Loucy (cell line): Measurements from ENCODE around the gene IRF9.

ENCODE experiments used
- H2AFZ ChIP-seq: fragments of 200-600 bp; sonication (generic); 2 replicates; pipeline ENCODE4 v1.6.0; 2016; ENCODE audit warnings: antibody characterized with exemption, mild to moderate bottlenecking, low read length, moderate library complexity
- H3F3A ChIP-seq: fragments of 200-600 bp; 2 replicates; pipeline ENCODE4 v1.6.0; 2016; ENCODE audit warnings: antibody characterized with exemption, low read depth, mild to moderate bottlenecking
- H3K27me3 ChIP-seq: fragments of 200-600 bp; sonication (generic); 2 replicates; pipeline ENCODE4 v1.6.1; 2014; ENCODE audit warnings: low read length, mild to moderate bottlenecking; ENCODE audit not compliant: insufficient read depth, poor library complexity, severe bottlenecking
- H3K36me3 ChIP-seq: fragments of 200-600 bp; sonication (generic); 2 replicates; pipeline ENCODE4 v1.6.1; 2016; ENCODE audit warnings: low read length; ENCODE audit not compliant: insufficient read depth
- H3K4me1 ChIP-seq: fragments of 200-600 bp; sonication (generic); 2 replicates; pipeline ENCODE4 v1.5.1; 2014; ENCODE audit warnings: low read length, mild to moderate bottlenecking; ENCODE audit not compliant: insufficient read depth, poor library complexity, severe bottlenecking
- H3K4me2 ChIP-seq: fragments of 200-600 bp; sonication (generic); 2 replicates; pipeline ENCODE4 v1.6.0; 2014; ENCODE audit warnings: antibody characterized with exemption, low read length, low read depth, mild to moderate bottlenecking; ENCODE audit not compliant: poor library complexity, severe bottlenecking
- H3K4me3 ChIP-seq: fragments of 200-600 bp; sonication (generic); 2 replicates; pipeline ENCODE4 v1.5.1; 2014; ENCODE audit warnings: low read length, mild to moderate bottlenecking, mixed read lengths; ENCODE audit not compliant: poor library complexity, severe bottlenecking
- H3K79me2 ChIP-seq: fragments of 200-600 bp; sonication (generic); 2 replicates; pipeline ENCODE4 v1.6.1; 2014; ENCODE audit warnings: low read length; ENCODE audit not compliant: insufficient read depth
- H3K9ac ChIP-seq: fragments of 200-600 bp; sonication (generic); 2 replicates; pipeline ENCODE4 v1.6.0; 2014; ENCODE audit warnings: mild to moderate bottlenecking, low read depth, low read length, moderate library complexity; ENCODE audit not compliant: poor library complexity, severe bottlenecking
- H3K9me2 ChIP-seq: fragments of 200-600 bp; sonication (generic); replicated peaks from 2 replicates; pipeline ENCODE4 v1.6.1; 2016; ENCODE audit warnings: low read depth, low read length, mixed read lengths
- H3K9me3 ChIP-seq: fragments of 200-600 bp; sonication (generic); 2 replicates; pipeline ENCODE4 v1.6.1; 2014; ENCODE audit warnings: mild to moderate bottlenecking, antibody characterized with exemption, low read length, low read depth; ENCODE audit not compliant: insufficient read depth
- H4K20me1 ChIP-seq: fragments of 200-600 bp; sonication (generic); 2 replicates; pipeline ENCODE4 v1.6.0; 2014; ENCODE audit warnings: antibody characterized with exemption, low read length, mild to moderate bottlenecking; ENCODE audit not compliant: insufficient read depth, poor library complexity, severe bottlenecking
- CTCF ChIP-seq: fragments of 200-600 bp; sonication (generic); conservative IDR thresholded peaks from 2 replicates; pipeline ENCODE4 v1.5.1; 2014; ENCODE audit warnings: mild to moderate bottlenecking, antibody characterized with exemption, low read length
- EZH2phosphoT487 ChIP-seq: fragments of 200-600 bp; IDR thresholded peaks from 2 replicates; pipeline ENCODE4 v1.6.1; 2018; ENCODE audit warnings: antibody characterized with exemption, mild to moderate bottlenecking, moderate library complexity, borderline replicate concordance

Gene IRF9

GRCh38 chr14:24188251-24189058 lies 27.4 kb downstream of the IRF9 start, which contains the start of gene IPO4:
TSS of gene IPO4 (minus strand) at chr14:24188816. CDS start at chr14:24188787, 29 bp downstream.
- TF ChIP-seq CTCF (no peak), EZH2phosphoT487 (no peak)
- Histone ChIP-seq H3K36me3 (no peaks in the 10 kb centered on the region; the same call in 1 of the 2 replicates), H3K9ac (peak within 1 kb of the TSS; percentile 70), H3K4me2 (peak within 1 kb of the TSS; percentile 84), H2AFZ (peak within 1 kb of the TSS; percentile 62), H3K9me2 (no peaks in the 10 kb centered on the region), H3K4me1 (peaks cover 11% of the 10 kb centered on the region), H3K79me2 (peaks cover 17% of the 10 kb centered on the region; the same call in 1 of the 2 replicates), H3F3A (no peaks in the 10 kb centered on the region), H3K9me3 (no peaks in the 10 kb centered on the region), H3K4me3 (peak within 1 kb of the TSS; percentile 80), H3K27me3 (no peaks in the 10 kb centered on the region), H4K20me1 (no peaks in the 10 kb centered on the region)

GRCh38 chr14:24189059-24189375 lies 28.0 kb downstream of the IRF9 start:
- peak overlapping the region; percentile 26; the same call in 1 of the 2 replicates for H2AFZ ChIP-seq
- no peaks in the 10 kb centered on the region for H3K9me3 ChIP-seq
- H3K9ac ChIP-seq = peak overlapping the region; percentile 70
- TF ChIP-seq EZH2phosphoT487 (no peak), CTCF (no peak)
- H3K4me2 ChIP-seq = peak overlapping the region; percentile 84
- no peaks in the 10 kb centered on the region for H3K9me2 ChIP-seq
- H3K27me3 ChIP-seq = no peaks in the 10 kb centered on the region
- peaks cover 13% of the 10 kb centered on the region for H3K4me1 ChIP-seq
- no peaks in the 10 kb centered on the region for H3F3A ChIP-seq
- H3K4me3 ChIP-seq = peak overlapping the region; percentile 80
- H3K79me2 ChIP-seq = peaks cover 19% of the 10 kb centered on the region; the same call in 1 of the 2 replicates
- H4K20me1 ChIP-seq = no peaks in the 10 kb centered on the region
- no peaks in the 10 kb centered on the region; the same call in 1 of the 2 replicates for H3K36me3 ChIP-seq

DNA sequence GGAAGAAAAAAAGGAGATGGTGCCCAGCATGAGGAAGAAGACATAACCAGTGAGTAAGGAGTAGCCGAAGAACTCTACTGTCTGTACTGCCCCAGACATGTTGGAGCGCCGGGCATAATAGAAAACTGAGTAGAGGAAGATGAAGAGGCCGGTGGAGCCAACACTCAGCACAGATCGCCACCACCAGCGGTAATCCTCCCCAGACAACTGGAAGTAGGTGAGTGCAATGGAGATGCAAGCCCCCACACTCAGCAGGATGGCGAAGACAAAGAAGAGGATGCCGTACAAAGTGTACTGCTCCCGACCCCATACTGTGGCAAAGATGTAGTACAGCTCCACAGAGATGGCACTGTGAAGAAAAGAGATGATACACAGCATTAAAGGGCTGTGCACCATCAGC lies 28.4 kb downstream of the IRF9 start:
- peaks cover 24% of the 10 kb centered on the region for H3K79me2 ChIP-seq
- H4K20me1 ChIP-seq = no peaks in the 10 kb centered on the region
- H3K9me2 ChIP-seq = no peaks in the 10 kb centered on the region
- H3F3A ChIP-seq = no peaks in the 10 kb centered on the region
- peaks cover 18% of the 10 kb centered on the region for H3K4me1 ChIP-seq
- H3K9ac ChIP-seq = peak overlapping the region; percentile 70
- H3K36me3 ChIP-seq = no peaks in the 10 kb centered on the region; the same call in 1 of the 2 replicates
- peak overlapping the region; percentile 80 for H3K4me3 ChIP-seq
- H2AFZ ChIP-seq = peak overlapping the region; percentile 26; the same call in 1 of the 2 replicates
- H3K9me3 ChIP-seq = no peaks in the 10 kb centered on the region
- TF ChIP-seq EZH2phosphoT487 (no peak), CTCF (no peak)
- H3K4me2 ChIP-seq = peak overlapping the region; percentile 84
- H3K27me3 ChIP-seq = no peaks in the 10 kb centered on the region
